Colon (tissue), 2 donors: Measurements from ENCODE around the gene CTCF.

Experiments used
- FAIRE-seq: peaks from 2 replicates; lab custom pipeline; 2012; peaks lifted over from hg19 to GRCh38; lab: Jason Lieb, UNC
- donor health status: control.
- donor health status: control.

Gene CTCF

GRCh38 chr16:67685388-67686112 lies 123.2 kb downstream of the CTCF start:
- no peak for FAIRE-seq
